Measurements from ENCODE around the gene CCDC28B. TPM values are rescaled to one million over a fixed set of nuclear protein-coding genes. Genes with fewer than 3 reads are reported as not detected.

CCDC28B gene
- total RNA-seq, 1 donor from 2014 or later, result 58.5 TPM

GRCh38 chr1:32187850-32188249, 12.5 kb upstream of the CCDC28B start:
- Histone ChIP-seq H3K9ac (ENCODE audit: low read depth in 1 of 3, low read length in 3 of 3) (peak overlapping the region in 1 of 3 donors; percentile 16), H3K27ac (ENCODE audit: low read depth, low read length) (no peak overlapping the region), H3K36me3 (ENCODE audit: control insufficient read depth in 3 of 3, insufficient read depth in 3 of 3, low read length in 3 of 3) (peaks cover 68 to 81% (median 77%) of the 10 kb centered on the region in 3 donors), H3K27me3 (ENCODE audit: control insufficient read depth in 3 of 3, insufficient read depth in 3 of 3, low read length in 3 of 3) (no peaks in the 10 kb centered on the region), H3K4me3 (ENCODE audit: low read length in 3 of 3) (no peak overlapping the region), H3K9me3 (ENCODE audit: control insufficient read depth in 3 of 3, low read length in 3 of 3) (no peaks in the 10 kb centered on the region), H3K4me1 (ENCODE audit: control insufficient read depth in 3 of 3, insufficient read depth in 3 of 3, low read length in 3 of 3) (peaks cover 13 to 16% (median 14%) of the 10 kb centered on the region in 3 donors)

- H3K4me3 ChIP-seq (ENCODE audit: low read length in 3 of 3), result no peak overlapping the region
- H3K27me3 ChIP-seq (ENCODE audit: control insufficient read depth in 3 of 3, insufficient read depth in 3 of 3, low read length in 3 of 3), result no peaks in the 10 kb centered on the region
- no peak overlapping the region for H3K27ac ChIP-seq (ENCODE audit: low read depth, low read length)
- no peaks in the 10 kb centered on the region for H3K9me3 ChIP-seq (ENCODE audit: control insufficient read depth in 3 of 3, low read length in 3 of 3)
- H3K4me1 ChIP-seq (ENCODE audit: control insufficient read depth in 3 of 3, insufficient read depth in 3 of 3, low read length in 3 of 3), result peaks cover 5 to 21% (median 16%) of the 10 kb centered on the region in 3 donors
- peak overlapping the region in 1 of 3 donors; percentile 12 for H3K9ac ChIP-seq (ENCODE audit: low read depth in 1 of 3, low read length in 3 of 3)
- peaks cover 89 to 97% (median 89%) of the 10 kb centered on the region in 3 donors for H3K36me3 ChIP-seq (ENCODE audit: control insufficient read depth in 3 of 3, insufficient read depth in 3 of 3, low read length in 3 of 3)
Observed at GRCh38 chr1:32192220-32192948, 8.0 kb upstream of the CCDC28B start.

- Histone ChIP-seq H3K4me3 (ENCODE audit: low read length in 3 of 3) (no peak overlapping the region), H3K27me3 (ENCODE audit: control insufficient read depth in 3 of 3, insufficient read depth in 3 of 3, low read length in 3 of 3) (no peaks in the 10 kb centered on the region), H3K9ac (ENCODE audit: low read depth in 1 of 3, low read length in 3 of 3) (no peak overlapping the region), H3K4me1 (ENCODE audit: control insufficient read depth in 3 of 3, insufficient read depth in 3 of 3, low read length in 3 of 3) (peaks cover 31 to 45% (median 42%) of the 10 kb centered on the region in 3 donors), H3K27ac (ENCODE audit: low read depth, low read length) (no peak overlapping the region), H3K36me3 (ENCODE audit: control insufficient read depth in 3 of 3, insufficient read depth in 3 of 3, low read length in 3 of 3) (peaks cover 66 to 78% (median 71%) of the 10 kb centered on the region in 3 donors), H3K9me3 (ENCODE audit: control insufficient read depth in 3 of 3, low read length in 3 of 3) (no peaks in the 10 kb centered on the region)
Observed at GRCh38 chr1:32194984-32195383, 5.4 kb upstream of the CCDC28B start.

GRCh38 chr1:32195531-32195930, 4.9 kb upstream of the CCDC28B start:
- Histone ChIP-seq H3K36me3 (ENCODE audit: control insufficient read depth in 3 of 3, insufficient read depth in 3 of 3, low read length in 3 of 3) (peaks cover 60 to 72% (median 66%) of the 10 kb centered on the region in 3 donors), H3K27ac (ENCODE audit: low read depth, low read length) (no peak overlapping the region), H3K27me3 (ENCODE audit: control insufficient read depth in 3 of 3, insufficient read depth in 3 of 3, low read length in 3 of 3) (no peaks in the 10 kb centered on the region), H3K9me3 (ENCODE audit: control insufficient read depth in 3 of 3, low read length in 3 of 3) (no peaks in the 10 kb centered on the region), H3K4me3 (ENCODE audit: low read length in 3 of 3) (no peak overlapping the region), H3K4me1 (ENCODE audit: control insufficient read depth in 3 of 3, insufficient read depth in 3 of 3, low read length in 3 of 3) (peaks cover 36 to 50% (median 47%) of the 10 kb centered on the region in 3 donors), H3K9ac (ENCODE audit: low read depth in 1 of 3, low read length in 3 of 3) (no peak overlapping the region)

GRCh38 chr1:32195972-32196823, 4.2 kb upstream of the CCDC28B start:
- peaks cover 38 to 52% (median 48%) of the 10 kb centered on the region in 3 donors for H3K4me1 ChIP-seq (ENCODE audit: control insufficient read depth in 3 of 3, insufficient read depth in 3 of 3, low read length in 3 of 3)
- no peak overlapping the region for H3K9ac ChIP-seq (ENCODE audit: low read depth in 1 of 3, low read length in 3 of 3)
- H3K36me3 ChIP-seq (ENCODE audit: control insufficient read depth in 3 of 3, insufficient read depth in 3 of 3, low read length in 3 of 3), result peaks cover 56 to 67% (median 60%) of the 10 kb centered on the region in 3 donors
- H3K9me3 ChIP-seq (ENCODE audit: control insufficient read depth in 3 of 3, low read length in 3 of 3), result no peaks in the 10 kb centered on the region
- peak overlapping the region; percentile 31 for H3K27ac ChIP-seq (ENCODE audit: low read depth, low read length)
- no peaks in the 10 kb centered on the region for H3K27me3 ChIP-seq (ENCODE audit: control insufficient read depth in 3 of 3, insufficient read depth in 3 of 3, low read length in 3 of 3)
- H3K4me3 ChIP-seq (ENCODE audit: low read length in 3 of 3), result no peak overlapping the region

GRCh38 chr1:32197074-32197473, 3.3 kb upstream of the CCDC28B start:
- H3K4me3 ChIP-seq (ENCODE audit: low read length in 3 of 3), result no peak overlapping the region
- H3K27ac ChIP-seq (ENCODE audit: low read depth, low read length), result peak overlapping the region; percentile 99
- no peaks in the 10 kb centered on the region for H3K9me3 ChIP-seq (ENCODE audit: control insufficient read depth in 3 of 3, low read length in 3 of 3)
- H3K36me3 ChIP-seq (ENCODE audit: control insufficient read depth in 3 of 3, insufficient read depth in 3 of 3, low read length in 3 of 3), result peaks cover 50 to 58% (median 51%) of the 10 kb centered on the region in 3 donors
- H3K4me1 ChIP-seq (ENCODE audit: control insufficient read depth in 3 of 3, insufficient read depth in 3 of 3, low read length in 3 of 3), result peaks cover 46 to 61% (median 56%) of the 10 kb centered on the region in 3 donors
- H3K9ac ChIP-seq (ENCODE audit: low read depth in 1 of 3, low read length in 3 of 3), result peak overlapping the region in 1 of 3 donors; percentile 95
- no peaks in the 10 kb centered on the region for H3K27me3 ChIP-seq (ENCODE audit: control insufficient read depth in 3 of 3, insufficient read depth in 3 of 3, low read length in 3 of 3)

- H3K9me3 ChIP-seq (ENCODE audit: control insufficient read depth in 3 of 3, low read length in 3 of 3), result no peaks in the 10 kb centered on the region
- H3K9ac ChIP-seq (ENCODE audit: low read depth in 1 of 3, low read length in 3 of 3), result peak overlapping the region in 2 of 3 donors; percentile 10 to 95
- H3K27me3 ChIP-seq (ENCODE audit: control insufficient read depth in 3 of 3, insufficient read depth in 3 of 3, low read length in 3 of 3), result no peaks in the 10 kb centered on the region
- H3K27ac ChIP-seq (ENCODE audit: low read depth, low read length), result peak overlapping the region; percentile 99
- no peak overlapping the region for H3K4me3 ChIP-seq (ENCODE audit: low read length in 3 of 3)
- peaks cover 51 to 66% (median 63%) of the 10 kb centered on the region in 3 donors for H3K4me1 ChIP-seq (ENCODE audit: control insufficient read depth in 3 of 3, insufficient read depth in 3 of 3, low read length in 3 of 3)
- peaks cover 43 to 51% (median 44%) of the 10 kb centered on the region in 3 donors for H3K36me3 ChIP-seq (ENCODE audit: control insufficient read depth in 3 of 3, insufficient read depth in 3 of 3, low read length in 3 of 3)
Observed at GRCh38 chr1:32197837-32198236, 2.6 kb upstream of the CCDC28B start.

GRCh38 chr1:32198237-32199042, 2.0 kb upstream of the CCDC28B start:
- Histone ChIP-seq H3K27me3 (ENCODE audit: control insufficient read depth in 3 of 3, insufficient read depth in 3 of 3, low read length in 3 of 3) (no peaks in the 10 kb centered on the region), H3K9me3 (ENCODE audit: control insufficient read depth in 3 of 3, low read length in 3 of 3) (no peaks in the 10 kb centered on the region), H3K27ac (ENCODE audit: low read depth, low read length) (peak overlapping the region; percentile 99), H3K4me1 (ENCODE audit: control insufficient read depth in 3 of 3, insufficient read depth in 3 of 3, low read length in 3 of 3) (peaks cover 51 to 66% (median 63%) of the 10 kb centered on the region in 3 donors), H3K9ac (ENCODE audit: low read depth in 1 of 3, low read length in 3 of 3) (peak overlapping the region; percentile 61 to 95 (median 92)), H3K4me3 (ENCODE audit: low read length in 3 of 3) (peak overlapping the region in 1 of 3 donors; percentile 89), H3K36me3 (ENCODE audit: control insufficient read depth in 3 of 3, insufficient read depth in 3 of 3, low read length in 3 of 3) (peaks cover 37 to 45% (median 39%) of the 10 kb centered on the region in 3 donors)

- Histone ChIP-seq H3K36me3 (ENCODE audit: control insufficient read depth in 3 of 3, insufficient read depth in 3 of 3, low read length in 3 of 3) (peaks cover 31 to 45% (median 41%) of the 10 kb centered on the region in 3 donors), H3K9me3 (ENCODE audit: control insufficient read depth in 3 of 3, low read length in 3 of 3) (no peaks in the 10 kb centered on the region), H3K4me3 (ENCODE audit: low read length in 3 of 3) (peak overlapping the region; percentile 86 to 89 (median 89)), H3K27me3 (ENCODE audit: control insufficient read depth in 3 of 3, insufficient read depth in 3 of 3, low read length in 3 of 3) (no peaks in the 10 kb centered on the region), H3K27ac (ENCODE audit: low read depth, low read length) (peak overlapping the region; percentile 99), H3K9ac (ENCODE audit: low read depth in 1 of 3, low read length in 3 of 3) (peak overlapping the region; percentile 61 to 95 (median 92)), H3K4me1 (ENCODE audit: control insufficient read depth in 3 of 3, insufficient read depth in 3 of 3, low read length in 3 of 3) (peaks cover 51 to 66% (median 63%) of the 10 kb centered on the region in 3 donors)
Observed at GRCh38 chr1:32199043-32199716, 1.2 kb upstream of the CCDC28B start.

Measured in skeletal muscle tissue (tissue), 4 donors.